ENCODE data around the gene JAZF1. TPM values are rescaled to one million over a fixed set of nuclear protein-coding genes. Genes with fewer than 3 reads are reported as not detected.

Gene JAZF1
- total and polyA plus RNA-seq, 9 of the 15 experiments (the other 6 are each of a cell fraction or from before 2014, with no cell fraction given): 0.04 to 0.64 (median 0.11) TPM; not detected in 3

DNA sequence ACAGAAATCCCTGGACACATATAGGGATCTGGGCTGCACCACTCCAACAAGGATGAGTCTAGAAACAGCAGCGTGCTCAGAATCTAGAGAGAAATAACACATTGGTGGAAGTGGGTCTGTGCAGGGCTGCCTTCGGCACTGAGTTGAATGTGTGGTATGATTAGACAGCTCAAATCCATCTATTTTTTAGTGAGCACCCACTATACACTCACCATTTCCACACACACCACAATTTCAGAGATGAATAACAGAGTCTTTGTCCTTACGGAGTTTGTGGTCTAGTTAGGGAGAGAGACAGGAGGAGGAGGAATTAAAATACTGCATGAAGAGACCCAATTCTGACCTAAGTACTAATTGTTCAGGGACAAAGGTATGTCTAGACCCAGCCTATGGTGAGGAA lies 44.2 kb downstream of the JAZF1 start:
- Histone ChIP-seq H3K9ac (ENCODE audit: insufficient read depth in 1 of 2, low read depth in 2 of 2, low read length in 2 of 2) (no peak overlapping the region), H3K4me3 (no peak overlapping the region), H3K27ac (ENCODE audit: extremely low read depth, low read depth, low read length) (no peak overlapping the region), H3K9me1 (ENCODE audit: control insufficient read depth, insufficient read depth, low read length) (no peaks in the 10 kb centered on the region), H4K20me1 (replicated peaks; ENCODE audit: control insufficient read depth, insufficient read depth, low read length) (no peaks in the 10 kb centered on the region), H3K4me2 (ENCODE audit: insufficient read depth, low read length) (no peak overlapping the region), H3K4me1 (replicated peaks in 1 of 2; ENCODE audit: control insufficient read depth in 2 of 2, insufficient read depth in 2 of 2, low read length in 2 of 2) (no peaks in the 10 kb centered on the region; a peak in 1 of 5 replicates), H3K36me3 (ENCODE audit: control insufficient read depth, insufficient read depth, low read length) (no peaks in the 10 kb centered on the region), H3K79me2 (ENCODE audit: control insufficient read depth, insufficient read depth, low read length) (no peaks in the 10 kb centered on the region), H3K9me3 (replicated peaks; ENCODE audit: control insufficient read depth, insufficient read depth, low read depth, low read length) (no peaks in the 10 kb centered on the region), H2AFZ (ENCODE audit: low read depth, low read length) (no peak overlapping the region), H3K27me3 (ENCODE audit: control insufficient read depth in 2 of 2, insufficient read depth in 2 of 2, low read length in 2 of 2) (peaks cover 2 to 13% of the 10 kb centered on the region in 2 experiments; a peak in 3 of 5 replicates)
- no TSS peak for BruUV-seq (replicated peaks)
- ATAC-seq (no peak), FAIRE-seq (no peak), DNase-seq (ENCODE audit: extremely low read depth in 1 of 4, low spot score in 3 of 4) (no peak)
- WGBS (ENCODE audit: insufficient coverage, low coverage, missing lambda C conversion rate): 3% methylated on average over 3 of the region's 3 CpGs
- TF ChIP-seq SNRNP70 (optimal IDR thresholded peaks at IDR 0.05; ENCODE audit: low read depth, low read length): no peak
- no peak for TF ChIP-seq ZNF12 (CRISPR knock-in tag; IDR thresholded peaks at IDR 0.05)
- no peak for TF ChIP-seq CHD2 (IDR thresholded peaks at IDR 0.05; ENCODE audit: low read depth, low read length)
- CTCF ChIA-PET (ENCODE audit: low intra/inter-chr PET ratio): no interaction called here
- in situ Hi-C loops (cut with MboI): no loop called here
- POLR2A ChIA-PET: no interaction called here
- intact Hi-C loops (cut with micrococcal nuclease): no loop called here

- CTCF ChIA-PET (ENCODE audit: low intra/inter-chr PET ratio): no interaction called here
- FAIRE-seq: no peak
- TF ChIP-seq ZNF407 (IDR thresholded peaks at IDR 0.05; ENCODE audit: low read depth): no peak
- no peak for TF ChIP-seq ARNT (IDR thresholded peaks at IDR 0.05)
- no peak for TF ChIP-seq PML (IDR thresholded peaks at IDR 0.05; ENCODE audit: low read length)
- TF ChIP-seq ZNF436 (CRISPR knock-in tag; IDR thresholded peaks at IDR 0.05): no peak
- no peak for TF ChIP-seq YY1 (IDR thresholded peaks at IDR 0.05; ENCODE audit: borderline replicate concordance in 1 of 3, control insufficient read depth in 1 of 3, extremely low read depth in 1 of 3, insufficient read depth in 3 of 3, insufficient read length in 1 of 3, insufficient replicate concordance in 2 of 3, low read depth in 1 of 3, low read length in 2 of 3)
- TF ChIP-seq MTA3 (IDR thresholded peaks at IDR 0.05; ENCODE audit: borderline replicate concordance): no peak
Measured at GRCh38 chr7:28135760-28136159, 44.8 kb downstream of the JAZF1 start.

More at GRCh38 chr7:28135760-28136159, 44.8 kb downstream of the JAZF1 start:
- DNase-seq (ENCODE audit: extremely low read depth in 1 of 4, low spot score in 3 of 4) (no peak), ATAC-seq (no peak)
- POLR2A ChIA-PET: interaction anchor here (0.7 kb wide), 1 partner anchor 644 kb away, joined by 3 read pairs; no protein-coding TSS in a partner anchor
- no peaks in the 10 kb centered on the region for H3K9me1 ChIP-seq (ENCODE audit: control insufficient read depth, insufficient read depth, low read length)
- no peaks in the 10 kb centered on the region for H3K79me2 ChIP-seq (ENCODE audit: control insufficient read depth, insufficient read depth, low read length)
- no peaks in the 10 kb centered on the region for H3K36me3 ChIP-seq (ENCODE audit: control insufficient read depth, insufficient read depth, low read length)
- H3K27ac ChIP-seq (ENCODE audit: extremely low read depth, low read depth, low read length): no peak overlapping the region
- no peaks in the 10 kb centered on the region for H3K9me3 ChIP-seq (replicated peaks; ENCODE audit: control insufficient read depth, insufficient read depth, low read depth, low read length)
- no peak overlapping the region for H2AFZ ChIP-seq (ENCODE audit: low read depth, low read length)
- H3K4me3 ChIP-seq: no peak overlapping the region
- H3K9ac ChIP-seq (ENCODE audit: insufficient read depth in 1 of 2, low read depth in 2 of 2, low read length in 2 of 2): no peak overlapping the region
- no TSS peak for BruUV-seq (replicated peaks)
- H4K20me1 ChIP-seq (replicated peaks; ENCODE audit: control insufficient read depth, insufficient read depth, low read length): no peaks in the 10 kb centered on the region
- intact Hi-C loops (cut with micrococcal nuclease): no loop called here
- WGBS (ENCODE audit: insufficient coverage, low coverage, missing lambda C conversion rate): 4% methylated on average over 3 of the region's 3 CpGs
- no peaks in the 10 kb centered on the region; a peak in 1 of 5 replicates for H3K4me1 ChIP-seq (replicated peaks in 1 of 2; ENCODE audit: control insufficient read depth in 2 of 2, insufficient read depth in 2 of 2, low read length in 2 of 2)
- peaks cover 2 to 13% of the 10 kb centered on the region in 2 experiments; a peak in 3 of 5 replicates for H3K27me3 ChIP-seq (ENCODE audit: control insufficient read depth in 2 of 2, insufficient read depth in 2 of 2, low read length in 2 of 2)
- H3K4me2 ChIP-seq (ENCODE audit: insufficient read depth, low read length): no peak overlapping the region
- in situ Hi-C loops (cut with MboI): no loop called here

Data from K562 (cell line).